Lower lobe of right lung (tissue), 2 donors: ENCODE measurements around the gene PTGES. TPM values are rescaled to one million over a fixed set of nuclear protein-coding genes. Genes with fewer than 3 reads are reported as not detected.
A peak's percentile ranks its signal among the peaks of the same experiment; 100 is the strongest.

Experiments
- ATAC-seq, 2 donors: fragments of 200-7000 bp; cut with Tn5 transposase; one replicate each; pipeline ENCODE4 v1.9.1; 2020 to 2022; ENCODE audit warnings: mild to moderate bottlenecking in 2 of 2, moderate library complexity in 2 of 2
- DNase-seq: peaks from one replicate; pipeline ENCODE4 v3.0.0-alpha.2; 2020
- H3K27ac ChIP-seq: fragments of 200-600 bp; one replicate; pipeline ENCODE4 v1.8.0; 2022
- H3K27me3 ChIP-seq: fragments of 200-600 bp; one replicate; pipeline ENCODE4 v1.8.0; 2022; ENCODE audit warnings: low read depth
- H3K36me3 ChIP-seq: fragments of 200-600 bp; one replicate; pipeline ENCODE4 v1.8.0; 2022; ENCODE audit warnings: mild to moderate bottlenecking
- H3K4me1 ChIP-seq: fragments of 200-600 bp; one replicate; pipeline ENCODE4 v1.8.0; 2022
- H3K4me3 ChIP-seq: fragments of 200-600 bp; one replicate; pipeline ENCODE4 v1.8.0; 2022; ENCODE audit warnings: mild to moderate bottlenecking
- H3K9me3 ChIP-seq: fragments of 200-600 bp; one replicate; pipeline ENCODE4 v1.8.0; 2022
- intact Hi-C: fragments of 100-400 bp; cut with DNase I; formaldehyde crosslinking; loops from one replicate; pipeline ENCODE4 v1.11.0; 2022
- total RNA-seq: library from RNA; stranded (reverse); fragmentation: NEBNext Ultra II Directional; extraction: Animal tissue kit (Norgen Biotek cat#: 25700); gene quantifications from one replicate; pipeline ENCODE4 v1.2.1, GENCODE V29; 2021
- TF ChIP-seq, protein P1 (sequence below): fragments of 200-600 bp; IDR thresholded peaks from one replicate; pipeline ENCODE4 v1.8.0; 2022; ENCODE audit warnings: antibody characterized with exemption, mild to moderate bottlenecking
- donor health status: DM: no; HTN: yes; CAD: no; lungs with severe emphysema.

The PTGES gene
- total RNA-seq, 1 donor from 2014 or later, result 3.9 TPM

- DNase-seq, result no peak
- H3K4me3 ChIP-seq, result no peak overlapping the region
- H3K4me1 ChIP-seq, result peaks cover 18% of the 10 kb centered on the region
- no peaks in the 10 kb centered on the region for H3K36me3 ChIP-seq
- no peak for ATAC-seq
- H3K27ac ChIP-seq, result no peak overlapping the region
- TF ChIP-seq, protein P1, sequence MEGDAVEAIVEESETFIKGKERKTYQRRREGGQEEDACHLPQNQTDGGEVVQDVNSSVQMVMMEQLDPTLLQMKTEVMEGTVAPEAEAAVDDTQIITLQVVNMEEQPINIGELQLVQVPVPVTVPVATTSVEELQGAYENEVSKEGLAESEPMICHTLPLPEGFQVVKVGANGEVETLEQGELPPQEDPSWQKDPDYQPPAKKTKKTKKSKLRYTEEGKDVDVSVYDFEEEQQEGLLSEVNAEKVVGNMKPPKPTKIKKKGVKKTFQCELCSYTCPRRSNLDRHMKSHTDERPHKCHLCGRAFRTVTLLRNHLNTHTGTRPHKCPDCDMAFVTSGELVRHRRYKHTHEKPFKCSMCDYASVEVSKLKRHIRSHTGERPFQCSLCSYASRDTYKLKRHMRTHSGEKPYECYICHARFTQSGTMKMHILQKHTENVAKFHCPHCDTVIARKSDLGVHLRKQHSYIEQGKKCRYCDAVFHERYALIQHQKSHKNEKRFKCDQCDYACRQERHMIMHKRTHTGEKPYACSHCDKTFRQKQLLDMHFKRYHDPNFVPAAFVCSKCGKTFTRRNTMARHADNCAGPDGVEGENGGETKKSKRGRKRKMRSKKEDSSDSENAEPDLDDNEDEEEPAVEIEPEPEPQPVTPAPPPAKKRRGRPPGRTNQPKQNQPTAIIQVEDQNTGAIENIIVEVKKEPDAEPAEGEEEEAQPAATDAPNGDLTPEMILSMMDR, result no peak
- intact Hi-C loops, result no loop called here
- H3K27me3 ChIP-seq, result no peaks in the 10 kb centered on the region
- no peaks in the 10 kb centered on the region for H3K9me3 ChIP-seq
Measured at GRCh38 chr9:129774791-129775447, 22.1 kb upstream of the PTGES start.

DNA sequence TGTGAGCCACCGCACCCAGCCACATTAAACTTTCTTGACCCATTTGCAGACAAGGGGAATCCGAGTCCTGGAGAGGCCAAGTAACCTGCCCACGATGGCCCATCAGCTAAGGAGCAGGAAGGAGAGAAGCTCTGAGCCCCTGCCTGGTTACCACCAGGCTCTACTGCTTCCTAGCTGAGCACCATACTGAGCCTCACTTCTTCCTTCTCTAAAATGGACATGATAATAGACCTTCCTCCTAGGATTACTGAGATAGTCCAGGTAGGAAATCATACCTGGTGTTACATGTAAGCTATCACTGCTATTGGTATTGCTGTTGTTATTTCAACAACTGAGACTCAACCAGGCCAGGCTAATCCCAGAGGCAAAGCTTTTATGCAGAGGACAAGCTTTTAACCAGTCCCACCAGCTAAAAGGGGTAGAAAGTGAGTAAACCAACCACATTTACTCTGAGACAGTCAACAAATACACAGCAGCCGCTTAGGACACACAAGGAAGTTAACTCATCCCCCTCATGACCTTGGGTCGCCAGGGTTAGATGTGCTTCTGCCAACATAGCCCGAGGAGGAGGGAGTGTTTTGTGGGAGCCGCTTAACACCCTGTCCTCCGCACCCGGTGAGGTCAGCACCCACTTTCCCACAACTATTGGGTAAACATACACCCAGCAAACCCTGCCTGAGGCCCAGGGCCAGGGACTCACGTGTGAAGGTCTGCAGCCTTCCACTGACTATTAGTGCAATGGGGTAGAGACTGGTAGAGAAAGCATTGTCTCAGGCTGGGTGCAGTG, 20.6 kb upstream of the PTGES start:
- intact Hi-C loops, result no loop called here

GRCh38 chr9:129770741-129771140, 17.9 kb upstream of the PTGES start:
- intact Hi-C loops, result no loop called here
- H3K4me1 ChIP-seq, result no peaks in the 10 kb centered on the region
- ATAC-seq (no peak), DNase-seq (no peak)
- no peak overlapping the region for H3K27ac ChIP-seq
- H3K9me3 ChIP-seq, result no peaks in the 10 kb centered on the region
- TF ChIP-seq, protein P1, result no peak
- H3K4me3 ChIP-seq, result no peak overlapping the region
- no peaks in the 10 kb centered on the region for H3K36me3 ChIP-seq
- no peaks in the 10 kb centered on the region for H3K27me3 ChIP-seq

More for the DNA sequence above, 20.6 kb upstream of the PTGES start:
- Histone ChIP-seq H3K27me3 (no peaks in the 10 kb centered on the region), H3K36me3 (no peaks in the 10 kb centered on the region), H3K4me1 (peaks cover 18% of the 10 kb centered on the region), H3K9me3 (no peaks in the 10 kb centered on the region), H3K27ac (no peak overlapping the region), H3K4me3 (no peak overlapping the region)
- DNase-seq, result peak; percentile 76
- peak; percentile 67 to 69 for ATAC-seq
- TF ChIP-seq, protein P1, result no peak

DNA sequence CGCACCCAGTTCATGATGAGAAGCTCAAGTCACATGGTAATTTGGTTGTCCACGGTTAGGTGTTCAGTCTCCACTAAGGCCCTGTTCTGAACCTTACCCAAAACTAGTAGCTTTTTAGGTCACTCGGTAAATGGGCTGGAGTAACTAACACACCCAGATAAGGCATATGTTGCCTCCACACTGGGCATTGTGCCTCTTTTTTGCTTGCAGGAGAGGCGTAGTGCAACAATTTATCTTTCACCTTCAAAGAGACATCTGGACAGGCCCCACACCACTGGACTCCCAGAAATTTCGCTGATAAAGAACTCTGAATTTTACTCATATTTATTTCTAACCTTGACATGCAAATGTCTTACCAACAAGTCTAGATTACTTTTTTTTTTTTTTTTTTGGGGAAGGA, 16.8 kb upstream of the PTGES start:
- no peak for ATAC-seq
- H3K36me3 ChIP-seq, result no peaks in the 10 kb centered on the region
- intact Hi-C loops, result no loop called here
- no peak overlapping the region for H3K4me3 ChIP-seq
- H3K9me3 ChIP-seq, result no peaks in the 10 kb centered on the region
- no peaks in the 10 kb centered on the region for H3K4me1 ChIP-seq
- no peak for DNase-seq
- no peaks in the 10 kb centered on the region for H3K27me3 ChIP-seq
- no peak overlapping the region for H3K27ac ChIP-seq
- TF ChIP-seq, protein P1, result no peak

DNA sequence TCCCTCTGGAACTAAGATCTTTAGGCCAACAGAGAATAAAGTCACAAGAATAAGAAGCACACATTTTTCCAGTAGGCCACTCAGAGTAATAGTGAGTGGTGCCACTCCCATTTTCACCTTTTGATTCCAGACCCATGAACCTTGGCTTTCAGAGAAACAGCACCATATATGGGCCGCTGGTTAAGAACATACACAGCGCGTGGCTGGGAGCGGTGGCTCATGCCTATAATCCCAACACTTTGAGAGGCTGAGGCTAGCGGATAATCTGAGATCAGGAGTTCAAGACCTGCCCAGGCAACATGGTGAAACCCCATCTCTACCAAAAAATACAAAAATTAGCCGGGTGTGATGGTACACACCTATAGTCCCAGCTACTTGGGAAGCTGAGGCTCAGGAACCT, 15.6 kb upstream of the PTGES start:
- Histone ChIP-seq H3K4me1 (peaks cover 2% of the 10 kb centered on the region), H3K27me3 (no peaks in the 10 kb centered on the region), H3K9me3 (no peaks in the 10 kb centered on the region), H3K4me3 (no peak overlapping the region), H3K27ac (no peak overlapping the region), H3K36me3 (no peaks in the 10 kb centered on the region)
- DNase-seq, result no peak
- intact Hi-C loops, result no loop called here
- TF ChIP-seq, protein P1, result no peak
- ATAC-seq, result no peak
